HepG2 (cell line): ENCODE data around the gene UBXN6. TPM values are rescaled to one million over a fixed set of nuclear protein-coding genes. Genes with fewer than 3 reads are reported as not detected.

ENCODE experiments used
- ATAC-seq: fragments of 200-7000 bp; cut with Tn5 transposase; 3 replicates; pipeline ENCODE4 v1.9.1; 2020; ENCODE audit warnings: mild to moderate bottlenecking, moderate library complexity
- BruUV-seq: library from RNA; stranded (reverse); fragments of 400-500 nt; replicated peaks from 2 replicates; lab custom pipeline; 2021; lab: Mats Ljungman, UMichigan
- CTCF ChIA-PET: fragments of 300-600 bp; formaldehyde crosslinking; extraction: SDS; loops from one replicate; lab custom pipeline; 2021; ENCODE audit warnings: low total read pairs, inconsistent platforms, low intra/inter-chr PET ratio; lab: Yijun Ruan, JAX
- POLR2A ChIA-PET: fragments of 350-600 bp; sonication (Branson Sonifier 250); formaldehyde crosslinking; loops from one replicate; lab custom pipeline; 2020; ENCODE audit warnings: antibody characterized with exemption, inconsistent platforms; lab: Yijun Ruan, JAX
- DNase-seq: peaks from one replicate; pipeline ENCODE4 v3.0.0-alpha.2; 2015; ENCODE audit warnings: low spot score
- FAIRE-seq: peaks from 3 replicates; lab custom pipeline; 2011; peaks lifted over from hg19 to GRCh38; lab: Jason Lieb, UNC
- H2AFZ ChIP-seq: one replicate; pipeline ENCODE4 v1.6.1; 2011; ENCODE audit warnings: low read length, inconsistent platforms
- H3K27ac ChIP-seq: fragments of 300-600 bp; 3 replicates; pipeline ENCODE4 v1.8.0; 2011; ENCODE audit warnings: mixed run types, mild to moderate bottlenecking, mixed read lengths, low read length, inconsistent platforms; ENCODE audit not compliant: insufficient read depth; ENCODE audit errors: extremely low read length
- H3K27me3 ChIP-seq, 2 experiments: fragments of 200-600 bp in 1 of 2; 2 replicates in 1 of 2; 3 replicates in 1 of 2; pipeline versions ENCODE4 v1.6.0 to v1.8.0; 2011; ENCODE audit warnings: low read length in 2 of 2, mild to moderate bottlenecking in 2 of 2, moderate library complexity in 2 of 2, inconsistent platforms in 1 of 2; ENCODE audit not compliant: insufficient read depth in 2 of 2, control insufficient read depth in 1 of 2
- H3K36me3 ChIP-seq, 2 experiments: fragments of 200-600 bp in 1 of 2; replicated peaks in 1 of 2; 2 replicates in 1 of 2; 3 replicates in 1 of 2; pipeline versions ENCODE4 v1.5.1 to v1.8.0; 2011; ENCODE audit warnings: low read length in 2 of 2, inconsistent platforms in 1 of 2; ENCODE audit not compliant: insufficient read depth in 2 of 2, control insufficient read depth in 1 of 2
- H3K4me1 ChIP-seq: 2 replicates; pipeline ENCODE4 v1.5.1; 2012; ENCODE audit warnings: low read length, inconsistent platforms; ENCODE audit not compliant: insufficient read depth
- H3K4me2 ChIP-seq: 2 replicates; pipeline ENCODE4 v1.6.0; 2011; ENCODE audit warnings: low read depth, low read length, inconsistent platforms
- H3K4me3 ChIP-seq, 3 experiments: fragments of 200-600 bp in 1 of 3; sonication (generic), shearing (Covaris generic) in 1 of 3; replicated peaks in 1 of 3; 2 replicates each; pipeline ENCODE4 v1.5.1; 2011 to 2016; ENCODE audit warnings: low read length in 3 of 3, inconsistent platforms in 2 of 3, low read depth in 2 of 3, mild to moderate bottlenecking in 2 of 3, control low read depth in 1 of 3, mixed read lengths in 1 of 3; ENCODE audit not compliant: insufficient read depth in 1 of 3
- H3K79me2 ChIP-seq: one replicate; pipeline ENCODE4 v1.6.1; 2011; ENCODE audit warnings: low read length, inconsistent platforms; ENCODE audit not compliant: insufficient read depth
- H3K9ac ChIP-seq: 2 replicates; pipeline ENCODE4 v1.6.0; 2011; ENCODE audit warnings: mild to moderate bottlenecking, low read depth, low read length, inconsistent platforms; ENCODE audit not compliant: insufficient read depth
- H3K9me3 ChIP-seq: 2 replicates; pipeline ENCODE4 v1.5.1; 2012; ENCODE audit warnings: mild to moderate bottlenecking, low read length
- H4K20me1 ChIP-seq: 2 replicates; pipeline ENCODE4 v1.6.0; 2011; ENCODE audit warnings: inconsistent platforms, mild to moderate bottlenecking, low read length, moderate library complexity; ENCODE audit not compliant: insufficient read depth
- CBX2 ChIP-seq, 2 experiments: fragments of 200-600 bp in 1 of 2; sonication (generic); formaldehyde crosslinking in 1 of 2; IDR thresholded peaks; 2 replicates each; pipeline versions ENCODE4 v1.7.0 to v1.8.1; 2018 to 2022; ENCODE audit warnings: low read depth in 2 of 2, low read length in 1 of 2, mild to moderate bottlenecking in 1 of 2, missing genetic modification reagents in 1 of 2
- DNMT3B ChIP-seq: conservative IDR thresholded peaks from 2 replicates; pipeline ENCODE4 v1.6.1; 2016; ENCODE audit warnings: missing biosample characterization, control low read depth
- HCFC1 ChIP-seq: fragments of 150-350 bp; IDR thresholded peaks from 2 replicates; pipeline ENCODE4 v1.6.1; 2014; ENCODE audit warnings: low read depth, low read length
- MED1 ChIP-seq: sonication (generic); formaldehyde crosslinking; IDR thresholded peaks from 2 replicates; pipeline ENCODE4 v1.4.0; 2020; ENCODE audit warnings: missing genetic modification reagents
- MTERF4 ChIP-seq: sonication (generic); formaldehyde crosslinking; IDR thresholded peaks from 2 replicates; pipeline ENCODE4 v1.8.0; 2023; ENCODE audit warnings: mild to moderate bottlenecking, missing genetic modification reagents
- MXI1 ChIP-seq: IDR thresholded peaks from 3 replicates; pipeline ENCODE4 v1.6.1; 2012; ENCODE audit warnings: low read depth, low read length, inconsistent platforms, borderline replicate concordance
- NR2F2 ChIP-seq: IDR thresholded peaks from 2 replicates; pipeline ENCODE4 v1.6.1; 2012; ENCODE audit warnings: low read depth, inconsistent platforms, borderline replicate concordance
- ZNF777 ChIP-seq: sonication (generic); formaldehyde crosslinking; IDR thresholded peaks from 2 replicates; pipeline ENCODE4 v1.4.0; 2020; ENCODE audit warnings: missing genetic modification reagents
- WGBS: methylation state at CpG from one replicate; pipeline ENCODE4 v1.1.6; 2017; ENCODE audit warnings: low lambda C conversion rate; 5-methylcytosine and 5-hydroxymethylcytosine counted together
- in situ Hi-C: cut with HindIII; loops from 2 replicates; pipeline ENCODE4 v1.10.0; 2017; ENCODE audit warnings: low pct_unique_long_range_greater_than_20kb; ENCODE audit not compliant: extremely low pct_ligation_motif_present
- intact Hi-C: fragments of 100-400 bp; cut with micrococcal nuclease; formaldehyde crosslinking; loops from one replicate; pipeline ENCODE4 v1.10.0; 2022; ENCODE audit not compliant: unreplicated experiment
- polyA plus RNA-seq, 8 experiments: library from polyadenylated mRNA; depleted of rRNA in 3 of 8; stranded (reverse) in 7 of 8; unstranded in 1 of 8; fragments of >200 nt; fragmentation: Illumina TruSeq in 4 of 8; extraction: Trizol in 4 of 8; gene quantifications; 2 replicates each; pipeline versions ENCODE4 v1.2.1 to v1.2.3, GENCODE V29; 2011 to 2016; ENCODE audit warnings: low read depth in 4 of 8, missing spikeins in 1 of 8, mixed read lengths in 1 of 8; ENCODE audit not compliant: insufficient read depth in 1 of 8
- total RNA-seq, 5 experiments: library from RNA; depleted of rRNA; stranded (reverse); fragments of >200 nt; fragmentation: Illumina TruSeq; extraction: Trizol; gene quantifications; 2 replicates each; pipeline ENCODE4 v1.2.3, GENCODE V29; 2016; ENCODE audit warnings: low read depth in 1 of 5

Gene UBXN6
- total and polyA plus RNA-seq, 2 of the 13 experiments (the other 11 are each of a cell fraction or from before 2014, with no cell fraction given) = 34.9 to 35.5 TPM

GRCh38 chr19:4414144-4414799, 43.3 kb downstream of the UBXN6 start:
- H4K20me1 ChIP-seq = no peaks in the 10 kb centered on the region
- peak overlapping the region; percentile 38 for H3K27ac ChIP-seq
- no TSS peak for BruUV-seq
- no peaks in the 10 kb centered on the region for H3K9me3 ChIP-seq
- intact Hi-C loops (no loop called here), in situ Hi-C loops (no loop called here)
- CTCF ChIA-PET = no interaction called here
- no peak overlapping the region for H3K4me2 ChIP-seq
- TF ChIP-seq MED1 (no peak), MXI1 (no peak), DNMT3B (CRISPR knock-in tag) (no peak), HCFC1 (no peak), NR2F2 (no peak), MTERF4 (CRISPR knock-in tag) (no peak), ZNF777 (CRISPR knock-in tag) (no peak), CBX2 (IDR thresholded peaks at IDR 0.05; ENCODE audit: low read depth, low read length) (no peak), CBX2 (CRISPR knock-in tag; IDR thresholded peaks at IDR 0.05; ENCODE audit: low read depth) (no peak)
- H3K4me1 ChIP-seq = peaks cover 38% of the 10 kb centered on the region
- no peak overlapping the region for H3K9ac ChIP-seq
- WGBS = 92% methylated on average over 7 of the region's 7 CpGs
- no peak for FAIRE-seq
- H2AFZ ChIP-seq = no peak overlapping the region
- peaks cover 43% of the 10 kb centered on the region for H3K79me2 ChIP-seq
- peaks cover 10 to 48% of the 10 kb centered on the region in 2 experiments for H3K36me3 ChIP-seq
- no peaks in the 10 kb centered on the region for H3K27me3 ChIP-seq
- POLR2A ChIA-PET = interaction anchor here (1.3 to 1.7 kb wide), 2 partner anchors 12 to 104 kb away, joined by 3 to 4 read pairs; partner anchors contain the start of genes CHAF1A and PLIN4
- no peak overlapping the region for H3K4me3 ChIP-seq
- ATAC-seq = no peak
- DNase-seq = no peak
